ENCODE data around the gene LRMDA. TPM values are rescaled to one million over a fixed set of nuclear protein-coding genes. Genes with fewer than 3 reads are reported as not detected.

Gene LRMDA
- total and polyA plus RNA-seq, 2 of the 8 experiments (the other 6 are each of a cell fraction or from before 2014, with no cell fraction given): 0.86 to 2.8 TPM

DNA sequence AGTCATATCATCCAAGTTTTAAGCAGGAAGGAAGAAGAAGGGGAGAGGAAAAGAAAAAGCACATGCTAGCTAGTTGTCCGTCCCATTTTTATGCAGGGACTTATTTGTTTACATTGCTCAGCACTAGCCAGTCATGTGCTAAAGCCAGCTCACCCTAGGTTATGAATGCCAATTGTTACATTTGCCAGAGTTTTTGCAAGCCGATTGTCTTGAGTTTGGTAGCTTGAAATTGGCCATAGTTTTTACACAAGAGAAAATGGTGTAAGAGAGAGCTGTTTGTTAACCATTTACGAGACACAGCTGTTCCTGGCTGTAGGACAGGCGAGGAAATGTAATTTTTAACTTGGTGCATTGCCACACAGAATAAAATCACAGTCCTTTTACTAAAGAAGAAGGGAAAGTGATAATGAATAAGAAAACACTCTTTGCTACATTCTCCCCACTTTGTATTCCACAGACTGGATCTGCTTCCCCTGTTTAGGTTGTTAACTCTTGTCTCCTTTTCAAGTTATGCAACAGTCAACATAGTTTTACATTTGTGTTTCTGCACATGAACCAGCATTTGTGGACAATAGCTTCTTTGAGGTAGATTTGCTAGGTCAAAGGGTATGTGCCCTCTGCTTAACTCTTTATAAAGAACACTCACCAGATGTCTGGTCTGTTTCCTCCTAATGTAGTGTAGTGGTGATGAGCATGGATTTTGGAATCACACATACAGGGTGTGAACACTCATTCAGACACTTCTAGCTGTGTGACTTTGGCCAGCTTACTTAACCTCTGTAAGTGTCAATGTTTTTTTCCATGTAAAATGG, 357.2 kb downstream of the LRMDA start:
- Histone ChIP-seq H2BK120ac (replicated peaks; ENCODE audit: low read depth, low read length) (peak overlapping the region; percentile 68), H3K4ac (replicated peaks; ENCODE audit: insufficient read length, low read depth, low read length) (no peak overlapping the region), H3K23me2 (ENCODE audit: low read depth, low read length) (no peaks in the 10 kb centered on the region), H2AFZ (ENCODE audit: low read length) (peak overlapping the region; percentile 8), H4K8ac (ENCODE audit: extremely low read depth, insufficient read depth, low read length) (no peak overlapping the region), H3K56ac (replicated peaks; ENCODE audit: insufficient read length, low read depth, low read length) (no peak overlapping the region), H4K91ac (replicated peaks; ENCODE audit: insufficient read length, low read length) (no peak overlapping the region), H2BK12ac (ENCODE audit: low read depth, low read length) (no peak overlapping the region), H2AK5ac (ENCODE audit: low read depth, low read length) (no peak overlapping the region), H3K18ac (ENCODE audit: extremely low read depth, low read length) (peak overlapping the region; percentile 48; the same call in 1 of the 2 replicates), H3K27ac (ENCODE audit: low read depth, low read length) (no peak overlapping the region), H3K36me3 (ENCODE audit: control insufficient read depth in 2 of 4, insufficient read depth in 4 of 4, low read length in 3 of 4) (no peaks in the 10 kb centered on the region), H3K14ac (ENCODE audit: insufficient read length) (no peak overlapping the region), H2BK15ac (ENCODE audit: low read length) (peak overlapping the region; percentile 46; the same call in 1 of the 2 replicates), H3K4me3 (ENCODE audit: extremely low read depth in 1 of 4, insufficient read depth in 2 of 4, low read depth in 3 of 4, low read length in 4 of 4) (no peak overlapping the region; a peak in 1 of 8 replicates), H2BK5ac (ENCODE audit: low read depth, low read length) (no peak overlapping the region; the same call in 1 of the 2 replicates), H3K79me1 (ENCODE audit: low read depth, low read length) (no peaks in the 10 kb centered on the region), H4K5ac (ENCODE audit: insufficient read length, low read depth, low read length) (no peak overlapping the region), H3K79me2 (ENCODE audit: control insufficient read depth in 1 of 2, insufficient read depth in 2 of 2, low read length in 2 of 2) (no peaks in the 10 kb centered on the region), H4K20me1 (replicated peaks in 1 of 2; ENCODE audit: control insufficient read depth in 1 of 2, insufficient read depth in 2 of 2, low read length in 2 of 2) (no peaks in the 10 kb centered on the region), H3K4me2 (ENCODE audit: insufficient read depth in 1 of 2, low read depth in 2 of 2, low read length in 2 of 2) (peak overlapping the region in 1 of 2 experiments; percentile 25; a peak in 1 of 4 replicates), H3K9me3 (ENCODE audit: insufficient read depth in 2 of 2, low read depth in 1 of 2, low read length in 1 of 2) (no peaks in the 10 kb centered on the region), H3K4me1 (replicated peaks in 1 of 4; ENCODE audit: control insufficient read depth in 3 of 4, insufficient read depth in 4 of 4, low read length in 3 of 4) (peaks cover 4 to 13% (median 10%) of the 10 kb centered on the region in 4 experiments; a peak in 6 of 7 replicates), H3K23ac (ENCODE audit: insufficient read length) (no peak overlapping the region), H3K9ac (replicated peaks in 1 of 4; ENCODE audit: extremely low read depth in 1 of 4, low read depth in 3 of 4, low read length in 3 of 4) (no peak overlapping the region), H3K27me3 (replicated peaks in 1 of 4; ENCODE audit: control insufficient read depth in 3 of 4, extremely low read depth in 1 of 4, insufficient read depth in 3 of 4, low read length in 3 of 4) (no peaks in the 10 kb centered on the region), H2BK20ac (ENCODE audit: low read length) (peak overlapping the region; percentile 34; the same call in 1 of the 2 replicates)
- 56% methylated on average over 4 of the region's 4 CpGs; no CpG with 5 or more reads in 1 of the 2 experiments for WGBS, 2 experiments (ENCODE audit: extremely low coverage in 1 of 2, insufficient coverage in 1 of 2, insufficient read length in 1 of 2, insufficient replicate concordance in 2 of 2, low coverage in 1 of 2, low lambda C conversion rate in 2 of 2, missing lambda C conversion rate in 1 of 2)
- TF ChIP-seq, protein P1, sequence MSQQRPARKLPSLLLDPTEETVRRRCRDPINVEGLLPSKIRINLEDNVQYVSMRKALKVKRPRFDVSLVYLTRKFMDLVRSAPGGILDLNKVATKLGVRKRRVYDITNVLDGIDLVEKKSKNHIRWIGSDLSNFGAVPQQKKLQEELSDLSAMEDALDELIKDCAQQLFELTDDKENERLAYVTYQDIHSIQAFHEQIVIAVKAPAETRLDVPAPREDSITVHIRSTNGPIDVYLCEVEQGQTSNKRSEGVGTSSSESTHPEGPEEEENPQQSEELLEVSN (IDR thresholded peaks at IDR 0.05): peak; percentile 88
- no peak for TF ChIP-seq KDM4A (IDR thresholded peaks at IDR 0.05; ENCODE audit: low read depth, low read length, severe bottlenecking)
- TF ChIP-seq MAX (IDR thresholded peaks at IDR 0.05): peak; percentile 75
- POLR2A ChIA-PET (ENCODE audit: partially characterized antibody): no interaction called here
- DNase-seq (ENCODE audit: low read depth in 1 of 2, low spot score in 2 of 2): no peak
- CTCF ChIA-PET (ENCODE audit: partially characterized antibody): interaction anchor here (0.7 to 1.5 kb wide), 4 partner anchors 9 to 407 kb away, joined by 3 to 4 read pairs (median 4); no protein-coding TSS in a partner anchor
- FAIRE-seq: no peak
